Measurements from ENCODE around the gene PDE7B.

The PDE7B gene

DNA sequence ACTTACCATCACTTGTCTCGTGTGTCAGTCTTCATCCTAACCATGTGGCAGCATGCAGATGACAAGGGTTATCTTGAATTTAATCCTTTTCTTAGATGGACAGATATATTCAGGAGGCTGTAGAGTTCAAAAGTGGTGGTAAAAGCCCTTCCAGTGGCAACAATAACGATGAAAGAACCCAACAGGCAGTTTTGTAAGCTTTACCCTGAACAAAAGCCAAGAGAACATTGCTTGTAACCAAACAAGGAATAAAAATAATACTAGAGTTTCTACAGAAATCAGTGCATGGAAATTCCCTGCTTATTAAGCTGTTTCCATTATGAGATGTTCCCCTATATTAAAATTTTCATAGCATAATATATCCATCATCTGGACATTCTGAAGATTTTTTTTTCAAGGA, 69.7 kb downstream of the PDE7B start:
- H3K4me1 ChIP-seq (ENCODE audit: control insufficient read depth, insufficient read depth, low read length) = no peaks in the 10 kb centered on the region
- no peak overlapping the region for H3K4me3 ChIP-seq (ENCODE audit: insufficient read depth, low read depth, low read length)
- H3K27ac ChIP-seq (ENCODE audit: insufficient read depth, low read depth, low read length, poor library complexity, severe bottlenecking) = no peak overlapping the region
- H3K36me3 ChIP-seq (ENCODE audit: control insufficient read depth, insufficient read depth, low read length) = no peaks in the 10 kb centered on the region
- no peaks in the 10 kb centered on the region for H3K9me3 ChIP-seq (ENCODE audit: control insufficient read depth, low read length)
- 88 to 98% methylated on average over 2 of the region's 2 CpGs for WGBS, 2 experiments
- H3K27me3 ChIP-seq (ENCODE audit: control insufficient read depth, insufficient read depth, low read length, poor library complexity, severe bottlenecking) = no peaks in the 10 kb centered on the region

DNA sequence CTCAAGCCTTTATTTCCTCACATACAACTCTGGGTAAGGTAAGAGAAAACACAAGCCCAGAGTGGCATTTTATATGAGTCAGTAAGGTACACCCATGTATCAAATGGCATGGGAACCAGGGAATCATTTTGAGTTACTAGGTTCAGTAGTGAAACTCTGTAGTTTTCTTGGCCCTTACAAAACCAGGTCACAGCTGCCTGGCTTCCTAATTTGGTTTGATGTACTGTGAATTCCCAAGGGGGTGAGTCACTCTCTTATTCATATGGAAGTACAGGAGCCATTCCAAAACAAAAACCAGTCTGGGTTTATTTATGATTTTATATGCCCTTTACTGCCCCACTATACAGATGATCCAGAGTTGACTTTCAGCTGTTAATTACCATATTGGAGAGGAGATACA, 70.7 kb downstream of the PDE7B start:
- Histone ChIP-seq H3K9me3 (ENCODE audit: control insufficient read depth, low read length) (no peaks in the 10 kb centered on the region), H3K27ac (ENCODE audit: insufficient read depth, low read depth, low read length, poor library complexity, severe bottlenecking) (no peak overlapping the region), H3K4me1 (ENCODE audit: control insufficient read depth, insufficient read depth, low read length) (no peaks in the 10 kb centered on the region), H3K27me3 (ENCODE audit: control insufficient read depth, insufficient read depth, low read length, poor library complexity, severe bottlenecking) (no peaks in the 10 kb centered on the region), H3K4me3 (ENCODE audit: insufficient read depth, low read depth, low read length) (no peak overlapping the region), H3K36me3 (ENCODE audit: control insufficient read depth, insufficient read depth, low read length) (no peaks in the 10 kb centered on the region)

DNA sequence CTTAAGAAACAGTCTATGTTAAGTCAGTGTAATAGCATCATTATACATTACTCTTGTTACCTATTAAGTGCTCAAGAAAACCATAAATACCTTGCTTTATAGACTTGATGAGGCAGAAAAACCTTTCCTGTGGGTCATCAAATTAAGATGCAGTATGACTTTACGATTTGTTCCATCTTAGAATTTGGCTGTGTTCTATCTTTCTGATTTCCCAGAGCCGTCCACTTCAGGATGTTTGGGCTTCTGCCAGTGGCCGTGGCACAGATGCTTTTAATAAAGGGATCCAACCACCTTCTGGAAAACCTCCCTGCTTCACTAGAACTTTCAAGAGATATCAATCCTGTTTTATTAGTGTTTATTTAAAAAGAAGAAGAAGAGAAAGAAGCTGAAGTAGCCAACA, 71.2 kb downstream of the PDE7B start:
- H3K4me1 ChIP-seq (ENCODE audit: control insufficient read depth, insufficient read depth, low read length) = no peaks in the 10 kb centered on the region
- H3K36me3 ChIP-seq (ENCODE audit: control insufficient read depth, insufficient read depth, low read length) = no peaks in the 10 kb centered on the region
- no peaks in the 10 kb centered on the region for H3K27me3 ChIP-seq (ENCODE audit: control insufficient read depth, insufficient read depth, low read length, poor library complexity, severe bottlenecking)
- WGBS, 2 experiments = 92 to 99% methylated on average over 3 of the region's 3 CpGs
- H3K9me3 ChIP-seq (ENCODE audit: control insufficient read depth, low read length) = no peaks in the 10 kb centered on the region
- no peak overlapping the region for H3K27ac ChIP-seq (ENCODE audit: insufficient read depth, low read depth, low read length, poor library complexity, severe bottlenecking)
- H3K4me3 ChIP-seq (ENCODE audit: insufficient read depth, low read depth, low read length) = no peak overlapping the region

DNA sequence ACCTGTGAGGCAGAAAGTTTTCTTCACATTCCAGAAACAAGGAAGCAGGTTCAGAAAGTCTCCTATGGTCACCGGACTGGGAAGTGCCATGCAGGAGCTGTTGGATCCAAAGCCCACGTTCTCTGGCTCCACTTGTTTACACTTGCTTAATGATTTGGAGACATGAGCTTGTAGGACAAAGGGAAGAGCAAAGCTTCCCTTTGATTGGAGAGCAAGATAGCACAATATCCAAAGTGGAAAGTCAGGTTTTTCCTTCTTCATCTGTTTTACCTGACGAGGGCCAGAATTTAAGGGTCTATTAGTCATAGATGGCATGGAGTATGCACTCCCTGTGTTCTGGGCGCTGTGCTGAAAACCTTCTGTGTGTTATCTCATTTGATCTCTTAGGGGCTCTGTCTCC, 81.2 kb downstream of the PDE7B start:
- no peaks in the 10 kb centered on the region for H3K27me3 ChIP-seq (ENCODE audit: control insufficient read depth, insufficient read depth, low read length, poor library complexity, severe bottlenecking)
- no peaks in the 10 kb centered on the region for H3K9me3 ChIP-seq (ENCODE audit: control insufficient read depth, low read length)
- WGBS, 2 experiments = 90 to 93% methylated on average over 4 of the region's 4 CpGs
- no peak overlapping the region for H3K4me3 ChIP-seq (ENCODE audit: insufficient read depth, low read depth, low read length)
- no peaks in the 10 kb centered on the region for H3K36me3 ChIP-seq (ENCODE audit: control insufficient read depth, insufficient read depth, low read length)
- H3K4me1 ChIP-seq (ENCODE audit: control insufficient read depth, insufficient read depth, low read length) = no peaks in the 10 kb centered on the region
- H3K27ac ChIP-seq (ENCODE audit: insufficient read depth, low read depth, low read length, poor library complexity, severe bottlenecking) = no peak overlapping the region

DNA sequence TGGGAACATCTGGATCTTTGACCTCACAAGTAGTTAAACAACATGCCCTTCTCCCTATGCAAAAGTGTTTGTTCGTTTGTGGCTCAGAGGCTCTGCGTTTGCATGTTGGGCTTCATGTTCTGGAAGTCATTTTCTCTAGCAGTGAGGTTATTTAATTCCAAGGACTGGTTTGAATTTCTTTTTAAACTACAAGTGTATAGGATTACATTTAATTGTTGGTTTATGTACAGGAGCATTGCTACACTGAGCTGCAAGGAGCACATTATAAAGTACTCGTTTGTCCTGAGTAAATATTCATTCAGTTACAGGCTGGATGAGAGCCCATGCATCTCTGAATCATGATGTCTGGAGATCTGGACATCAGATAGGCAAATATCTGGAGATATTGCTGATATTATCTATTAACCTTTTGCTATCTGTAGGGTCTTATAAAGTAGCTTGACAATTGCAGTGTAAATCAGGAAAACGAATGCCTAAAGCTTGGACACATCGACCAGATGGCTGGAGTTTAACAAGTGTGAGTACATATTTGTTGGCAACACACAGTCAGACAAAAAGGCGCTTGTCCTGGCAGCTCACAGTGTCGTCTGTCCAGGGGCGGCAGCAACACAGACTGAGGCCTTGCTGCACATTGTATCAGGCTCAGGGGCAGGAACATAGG, 84.6 kb downstream of the PDE7B start:
- no peaks in the 10 kb centered on the region for H3K4me1 ChIP-seq (ENCODE audit: control insufficient read depth, insufficient read depth, low read length)
- 88 to 93% methylated on average over 8 of the region's 8 CpGs for WGBS, 2 experiments
- no peaks in the 10 kb centered on the region for H3K9me3 ChIP-seq (ENCODE audit: control insufficient read depth, low read length)
- no peaks in the 10 kb centered on the region for H3K36me3 ChIP-seq (ENCODE audit: control insufficient read depth, insufficient read depth, low read length)
- no peak overlapping the region for H3K27ac ChIP-seq (ENCODE audit: insufficient read depth, low read depth, low read length, poor library complexity, severe bottlenecking)
- H3K27me3 ChIP-seq (ENCODE audit: control insufficient read depth, insufficient read depth, low read length, poor library complexity, severe bottlenecking) = no peaks in the 10 kb centered on the region
- no peak overlapping the region for H3K4me3 ChIP-seq (ENCODE audit: insufficient read depth, low read depth, low read length)

DNA sequence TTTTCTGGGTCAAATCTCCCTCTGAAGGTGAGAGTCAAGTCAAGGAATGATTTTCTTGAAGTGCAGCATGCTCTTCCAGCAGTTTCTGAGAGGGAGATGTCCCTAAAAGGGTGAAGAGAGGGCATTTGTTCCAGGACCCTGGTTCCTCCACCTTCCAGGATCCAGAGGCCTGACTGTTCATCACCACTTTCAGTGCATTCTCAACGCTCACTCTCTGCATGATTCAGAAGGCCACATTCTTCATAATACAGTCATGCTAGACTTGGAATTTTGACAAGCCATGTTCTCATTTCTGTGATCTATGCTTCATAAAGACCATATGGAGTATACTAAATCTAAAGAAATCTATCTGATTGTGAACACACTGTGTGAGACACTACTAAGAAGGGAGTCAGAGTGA, 85.1 kb downstream of the PDE7B start:
- no peaks in the 10 kb centered on the region for H3K36me3 ChIP-seq (ENCODE audit: control insufficient read depth, insufficient read depth, low read length)
- H3K4me3 ChIP-seq (ENCODE audit: insufficient read depth, low read depth, low read length) = no peak overlapping the region
- no peaks in the 10 kb centered on the region for H3K27me3 ChIP-seq (ENCODE audit: control insufficient read depth, insufficient read depth, low read length, poor library complexity, severe bottlenecking)
- H3K27ac ChIP-seq (ENCODE audit: insufficient read depth, low read depth, low read length, poor library complexity, severe bottlenecking) = no peak overlapping the region
- no peaks in the 10 kb centered on the region for H3K9me3 ChIP-seq (ENCODE audit: control insufficient read depth, low read length)
- WGBS, 2 experiments = 77 to 90% methylated on average over 1 of the region's 1 CpG
- H3K4me1 ChIP-seq (ENCODE audit: control insufficient read depth, insufficient read depth, low read length) = no peaks in the 10 kb centered on the region

DNA sequence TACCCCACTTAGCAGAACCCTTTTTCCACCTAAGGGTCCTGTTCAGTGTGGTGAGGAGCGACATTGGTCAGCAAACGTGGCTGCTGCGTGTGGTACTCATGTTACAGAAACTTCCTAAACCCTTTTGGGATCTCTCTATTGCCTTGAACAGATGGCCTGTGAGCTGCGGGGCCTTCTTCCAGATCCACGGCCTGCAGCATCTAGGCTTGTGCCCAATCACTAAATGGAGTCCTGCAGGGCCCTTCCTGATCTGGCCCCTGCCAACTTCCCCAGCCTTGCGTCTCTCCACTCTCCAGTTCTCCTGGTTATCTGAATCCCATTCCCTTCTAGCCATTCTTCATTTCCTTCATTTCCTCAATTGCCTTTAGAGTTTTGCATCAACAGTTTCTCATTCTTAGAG, 85.6 kb downstream of the PDE7B start:
- 91% methylated on average over 6 of the region's 6 CpGs for WGBS, 2 experiments
- Histone ChIP-seq H3K4me3 (ENCODE audit: insufficient read depth, low read depth, low read length) (no peak overlapping the region), H3K4me1 (ENCODE audit: control insufficient read depth, insufficient read depth, low read length) (no peaks in the 10 kb centered on the region), H3K27ac (ENCODE audit: insufficient read depth, low read depth, low read length, poor library complexity, severe bottlenecking) (no peak overlapping the region), H3K9me3 (ENCODE audit: control insufficient read depth, low read length) (no peaks in the 10 kb centered on the region), H3K36me3 (ENCODE audit: control insufficient read depth, insufficient read depth, low read length) (no peaks in the 10 kb centered on the region), H3K27me3 (ENCODE audit: control insufficient read depth, insufficient read depth, low read length, poor library complexity, severe bottlenecking) (no peaks in the 10 kb centered on the region)

DNA sequence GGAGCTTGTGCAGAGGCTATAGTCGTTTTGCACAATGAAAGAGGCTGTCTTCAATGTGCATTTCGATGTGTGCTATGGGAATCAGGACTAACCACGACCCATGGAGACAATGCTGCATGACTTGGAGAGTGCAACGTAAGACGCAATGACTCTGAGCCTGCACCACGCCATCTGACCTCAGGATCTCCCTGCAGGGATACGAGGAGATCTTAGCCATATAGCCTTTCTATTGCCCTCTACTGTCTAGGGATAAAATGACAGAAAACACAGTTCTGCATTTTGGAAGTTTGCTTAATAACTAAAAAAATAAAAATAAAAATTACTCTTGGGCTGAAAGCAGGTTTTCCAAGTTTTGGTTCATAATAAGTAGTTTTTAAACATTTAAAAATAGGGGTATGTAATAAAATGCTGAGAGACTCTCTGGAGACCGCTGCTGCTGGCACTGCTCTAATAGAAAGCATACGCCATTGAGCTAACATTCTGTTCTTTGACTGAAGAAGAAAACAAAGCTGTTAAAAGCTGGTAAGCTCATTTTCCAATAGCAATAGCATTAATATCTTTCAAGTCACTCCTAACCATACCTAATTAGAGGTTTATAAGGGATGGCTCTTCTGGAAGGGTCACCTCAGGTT, 87.2 kb downstream of the PDE7B start:
- WGBS, 2 experiments = 59 to 69% methylated on average over 9 of the region's 9 CpGs
- no peak overlapping the region for H3K4me3 ChIP-seq (ENCODE audit: insufficient read depth, low read depth, low read length)

DNA sequence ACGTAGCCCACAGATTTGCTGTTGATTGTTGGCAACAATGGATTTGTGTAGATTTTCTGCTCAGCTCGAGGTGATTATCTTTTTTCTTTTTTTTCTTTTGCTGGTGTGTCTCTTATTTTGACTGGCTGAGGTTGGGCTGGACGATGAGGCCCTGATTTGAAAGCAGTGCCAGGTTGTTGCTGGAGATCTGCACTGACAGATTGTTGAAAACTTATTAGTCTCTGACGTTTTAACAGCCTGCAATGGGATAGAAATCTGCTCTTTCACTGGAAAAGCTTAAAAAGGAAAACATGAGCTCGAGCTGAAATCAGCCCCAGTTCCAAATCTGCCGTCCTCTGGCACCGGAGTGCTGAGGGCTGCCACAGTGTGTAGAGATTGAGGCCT, 87.7 kb downstream of the PDE7B start:
- Histone ChIP-seq H3K9me3 (ENCODE audit: control insufficient read depth, low read length) (no peaks in the 10 kb centered on the region), H3K27ac (ENCODE audit: insufficient read depth, low read depth, low read length, poor library complexity, severe bottlenecking) (no peak overlapping the region), H3K27me3 (ENCODE audit: control insufficient read depth, insufficient read depth, low read length, poor library complexity, severe bottlenecking) (no peaks in the 10 kb centered on the region), H3K36me3 (ENCODE audit: control insufficient read depth, insufficient read depth, low read length) (no peaks in the 10 kb centered on the region), H3K4me3 (ENCODE audit: insufficient read depth, low read depth, low read length) (no peak overlapping the region), H3K4me1 (ENCODE audit: control insufficient read depth, insufficient read depth, low read length) (no peaks in the 10 kb centered on the region)
- 87 to 91% methylated on average over 7 of the region's 7 CpGs for WGBS, 2 experiments

More for the DNA sequence above, 87.2 kb downstream of the PDE7B start:
- Histone ChIP-seq H3K27me3 (ENCODE audit: control insufficient read depth, insufficient read depth, low read length, poor library complexity, severe bottlenecking) (no peaks in the 10 kb centered on the region), H3K27ac (ENCODE audit: insufficient read depth, low read depth, low read length, poor library complexity, severe bottlenecking) (no peak overlapping the region), H3K4me1 (ENCODE audit: control insufficient read depth, insufficient read depth, low read length) (no peaks in the 10 kb centered on the region), H3K36me3 (ENCODE audit: control insufficient read depth, insufficient read depth, low read length) (no peaks in the 10 kb centered on the region), H3K9me3 (ENCODE audit: control insufficient read depth, low read length) (no peaks in the 10 kb centered on the region)

DNA sequence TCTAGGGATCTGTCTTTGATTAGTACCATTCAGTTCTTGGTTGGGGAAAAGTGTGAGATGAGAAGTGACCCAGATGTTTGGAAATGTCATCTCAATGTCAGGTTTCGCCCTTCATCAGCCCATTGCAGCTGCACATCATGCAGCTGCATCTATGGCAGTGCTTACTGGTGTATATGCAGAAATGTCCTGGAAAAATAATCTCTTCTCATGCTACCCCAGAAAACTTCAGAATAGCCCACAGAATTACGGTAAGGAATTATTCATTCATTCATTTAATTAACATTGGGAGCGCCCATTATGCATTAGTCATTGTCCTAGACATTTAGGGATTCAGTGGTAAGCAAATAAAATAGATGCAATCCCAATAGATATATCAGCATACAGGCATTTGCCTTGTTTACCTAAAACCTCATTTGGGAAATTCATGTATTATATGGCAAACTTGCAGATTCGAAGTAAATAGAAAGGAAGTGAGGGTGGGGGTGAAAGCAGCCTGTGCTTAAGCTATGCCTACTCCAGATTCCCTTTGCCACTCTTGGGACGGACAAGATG, 89.2 kb downstream of the PDE7B start:
- Histone ChIP-seq H3K27ac (ENCODE audit: insufficient read depth, low read depth, low read length, poor library complexity, severe bottlenecking) (no peak overlapping the region), H3K4me1 (ENCODE audit: control insufficient read depth, insufficient read depth, low read length) (no peaks in the 10 kb centered on the region)
- WGBS, 2 experiments = 75 to 80% methylated on average over 4 to 5 of the region's 5 CpGs

More for the DNA sequence above, 89.2 kb downstream of the PDE7B start:
- no peaks in the 10 kb centered on the region for H3K27me3 ChIP-seq (ENCODE audit: control insufficient read depth, insufficient read depth, low read length, poor library complexity, severe bottlenecking)
- H3K36me3 ChIP-seq (ENCODE audit: control insufficient read depth, insufficient read depth, low read length) = no peaks in the 10 kb centered on the region
- H3K4me3 ChIP-seq (ENCODE audit: insufficient read depth, low read depth, low read length) = no peak overlapping the region
- no peaks in the 10 kb centered on the region for H3K9me3 ChIP-seq (ENCODE audit: control insufficient read depth, low read length)
